ENCODE data around the gene RIOK1. TPM values are rescaled to one million over a fixed set of nuclear protein-coding genes. Genes with fewer than 3 reads are reported as not detected.
A peak's percentile ranks its signal among the peaks of the same experiment; 100 is the strongest.

Gene RIOK1
- total and polyA plus RNA-seq, 2 of the 13 experiments (the other 11 are each of a cell fraction or from before 2014, with no cell fraction given) = 9.4 to 37.8 TPM

GRCh38 chr6:7426447-7427169, 37.0 kb downstream of the RIOK1 start (continued):
- TF ChIP-seq, protein P1, sequence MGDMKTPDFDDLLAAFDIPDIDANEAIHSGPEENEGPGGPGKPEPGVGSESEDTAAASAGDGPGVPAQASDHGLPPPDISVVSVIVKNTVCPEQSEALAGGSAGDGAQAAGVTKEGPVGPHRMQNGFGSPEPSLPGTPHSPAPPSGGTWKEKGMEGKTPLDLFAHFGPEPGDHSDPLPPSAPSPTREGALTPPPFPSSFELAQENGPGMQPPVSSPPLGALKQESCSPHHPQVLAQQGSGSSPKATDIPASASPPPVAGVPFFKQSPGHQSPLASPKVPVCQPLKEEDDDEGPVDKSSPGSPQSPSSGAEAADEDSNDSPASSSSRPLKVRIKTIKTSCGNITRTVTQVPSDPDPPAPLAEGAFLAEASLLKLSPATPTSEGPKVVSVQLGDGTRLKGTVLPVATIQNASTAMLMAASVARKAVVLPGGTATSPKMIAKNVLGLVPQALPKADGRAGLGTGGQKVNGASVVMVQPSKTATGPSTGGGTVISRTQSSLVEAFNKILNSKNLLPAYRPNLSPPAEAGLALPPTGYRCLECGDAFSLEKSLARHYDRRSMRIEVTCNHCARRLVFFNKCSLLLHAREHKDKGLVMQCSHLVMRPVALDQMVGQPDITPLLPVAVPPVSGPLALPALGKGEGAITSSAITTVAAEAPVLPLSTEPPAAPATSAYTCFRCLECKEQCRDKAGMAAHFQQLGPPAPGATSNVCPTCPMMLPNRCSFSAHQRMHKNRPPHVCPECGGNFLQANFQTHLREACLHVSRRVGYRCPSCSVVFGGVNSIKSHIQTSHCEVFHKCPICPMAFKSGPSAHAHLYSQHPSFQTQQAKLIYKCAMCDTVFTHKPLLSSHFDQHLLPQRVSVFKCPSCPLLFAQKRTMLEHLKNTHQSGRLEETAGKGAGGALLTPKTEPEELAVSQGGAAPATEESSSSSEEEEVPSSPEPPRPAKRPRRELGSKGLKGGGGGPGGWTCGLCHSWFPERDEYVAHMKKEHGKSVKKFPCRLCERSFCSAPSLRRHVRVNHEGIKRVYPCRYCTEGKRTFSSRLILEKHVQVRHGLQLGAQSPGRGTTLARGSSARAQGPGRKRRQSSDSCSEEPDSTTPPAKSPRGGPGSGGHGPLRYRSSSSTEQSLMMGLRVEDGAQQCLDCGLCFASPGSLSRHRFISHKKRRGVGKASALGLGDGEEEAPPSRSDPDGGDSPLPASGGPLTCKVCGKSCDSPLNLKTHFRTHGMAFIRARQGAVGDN (CRISPR knock-in tag; IDR thresholded peaks at IDR 0.05) = no peak
- TF ChIP-seq NBN (conservative IDR thresholded peaks at IDR 0.05) (no peak), GLI4 (CRISPR knock-in tag; IDR thresholded peaks at IDR 0.05; ENCODE audit: borderline replicate concordance) (no peak), BHLHE40 (IDR thresholded peaks at IDR 0.05; ENCODE audit: low read length) (peak; percentile 57; the same call in 1 of the 2 replicates), ZNF326 (CRISPR knock-in tag; IDR thresholded peaks at IDR 0.05; ENCODE audit: borderline replicate concordance) (no peak), ZFP36L2 (CRISPR knock-in tag; IDR thresholded peaks at IDR 0.05) (no peak), ZNF629 (CRISPR knock-in tag; conservative IDR thresholded peaks at IDR 0.05) (no peak), ZNF331 (CRISPR knock-in tag; IDR thresholded peaks at IDR 0.05) (0 out of 2 replicates have a peak, but pooled peaks have one; percentile 45), ZNF670 (CRISPR knock-in tag; IDR thresholded peaks at IDR 0.05; ENCODE audit: borderline replicate concordance) (peak; percentile 44; the same call in 1 of the 2 replicates), ZNF343 (CRISPR knock-in tag; IDR thresholded peaks at IDR 0.05) (no peak), ATF7 (IDR thresholded peaks at IDR 0.05) (no peak), ATF7 (CRISPR knock-in tag; IDR thresholded peaks at IDR 0.05) (no peak), PLRG1 (conservative IDR thresholded peaks at IDR 0.05) (no peak), RBFOX2 (IDR thresholded peaks at IDR 0.05; ENCODE audit: low read depth, low read length) (peak; percentile 46; the same call in 1 of the 2 replicates), ARID3A (IDR thresholded peaks at IDR 0.05; ENCODE audit: low read depth, low read length) (no peak)
- TF ChIP-seq, protein P2, sequence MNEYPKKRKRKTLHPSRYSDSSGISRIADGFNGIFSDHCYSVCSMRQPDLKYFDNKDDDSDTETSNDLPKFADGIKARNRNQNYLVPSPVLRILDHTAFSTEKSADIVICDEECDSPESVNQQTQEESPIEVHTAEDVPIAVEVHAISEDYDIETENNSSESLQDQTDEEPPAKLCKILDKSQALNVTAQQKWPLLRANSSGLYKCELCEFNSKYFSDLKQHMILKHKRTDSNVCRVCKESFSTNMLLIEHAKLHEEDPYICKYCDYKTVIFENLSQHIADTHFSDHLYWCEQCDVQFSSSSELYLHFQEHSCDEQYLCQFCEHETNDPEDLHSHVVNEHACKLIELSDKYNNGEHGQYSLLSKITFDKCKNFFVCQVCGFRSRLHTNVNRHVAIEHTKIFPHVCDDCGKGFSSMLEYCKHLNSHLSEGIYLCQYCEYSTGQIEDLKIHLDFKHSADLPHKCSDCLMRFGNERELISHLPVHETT (CRISPR knock-in tag; conservative IDR thresholded peaks at IDR 0.05) = no peak
- TF ChIP-seq, protein P3, sequence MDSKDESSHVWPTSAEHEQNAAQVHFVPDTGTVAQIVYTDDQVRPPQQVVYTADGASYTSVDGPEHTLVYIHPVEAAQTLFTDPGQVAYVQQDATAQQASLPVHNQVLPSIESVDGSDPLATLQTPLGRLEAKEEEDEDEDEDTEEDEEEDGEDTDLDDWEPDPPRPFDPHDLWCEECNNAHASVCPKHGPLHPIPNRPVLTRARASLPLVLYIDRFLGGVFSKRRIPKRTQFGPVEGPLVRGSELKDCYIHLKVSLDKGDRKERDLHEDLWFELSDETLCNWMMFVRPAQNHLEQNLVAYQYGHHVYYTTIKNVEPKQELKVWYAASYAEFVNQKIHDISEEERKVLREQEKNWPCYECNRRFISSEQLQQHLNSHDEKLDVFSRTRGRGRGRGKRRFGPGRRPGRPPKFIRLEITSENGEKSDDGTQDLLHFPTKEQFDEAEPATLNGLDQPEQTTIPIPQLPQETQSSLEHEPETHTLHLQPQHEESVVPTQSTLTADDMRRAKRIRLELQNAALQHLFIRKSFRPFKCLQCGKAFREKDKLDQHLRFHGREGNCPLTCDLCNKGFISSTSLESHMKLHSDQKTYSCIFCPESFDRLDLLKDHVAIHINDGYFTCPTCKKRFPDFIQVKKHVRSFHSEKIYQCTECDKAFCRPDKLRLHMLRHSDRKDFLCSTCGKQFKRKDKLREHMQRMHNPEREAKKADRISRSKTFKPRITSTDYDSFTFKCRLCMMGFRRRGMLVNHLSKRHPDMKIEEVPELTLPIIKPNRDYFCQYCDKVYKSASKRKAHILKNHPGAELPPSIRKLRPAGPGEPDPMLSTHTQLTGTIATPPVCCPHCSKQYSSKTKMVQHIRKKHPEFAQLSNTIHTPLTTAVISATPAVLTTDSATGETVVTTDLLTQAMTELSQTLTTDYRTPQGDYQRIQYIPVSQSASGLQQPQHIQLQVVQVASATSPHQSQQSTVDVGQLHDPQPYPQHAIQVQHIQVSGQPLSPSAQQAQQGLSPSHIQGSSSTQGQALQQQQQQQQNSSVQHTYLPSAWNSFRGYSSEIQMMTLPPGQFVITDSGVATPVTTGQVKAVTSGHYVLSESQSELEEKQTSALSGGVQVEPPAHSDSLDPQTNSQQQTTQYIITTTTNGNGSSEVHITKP (CRISPR knock-in tag; IDR thresholded peaks at IDR 0.05; ENCODE audit: low read depth) = no peak
- TF ChIP-seq, protein P4, sequence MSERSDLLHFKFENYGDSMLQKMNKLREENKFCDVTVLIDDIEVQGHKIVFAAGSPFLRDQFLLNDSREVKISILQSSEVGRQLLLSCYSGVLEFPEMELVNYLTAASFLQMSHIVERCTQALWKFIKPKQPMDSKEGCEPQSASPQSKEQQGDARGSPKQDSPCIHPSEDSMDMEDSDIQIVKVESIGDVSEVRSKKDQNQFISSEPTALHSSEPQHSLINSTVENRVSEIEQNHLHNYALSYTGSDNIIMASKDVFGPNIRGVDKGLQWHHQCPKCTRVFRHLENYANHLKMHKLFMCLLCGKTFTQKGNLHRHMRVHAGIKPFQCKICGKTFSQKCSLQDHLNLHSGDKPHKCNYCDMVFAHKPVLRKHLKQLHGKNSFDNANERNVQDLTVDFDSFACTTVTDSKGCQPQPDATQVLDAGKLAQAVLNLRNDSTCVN (CRISPR knock-in tag; IDR thresholded peaks at IDR 0.05; ENCODE audit: borderline replicate concordance) = no peak; the same call in 1 of the 2 replicates

Measured in HepG2 (cell line).